HepG2 (cell line): ENCODE measurements around the gene EEFSEC. TPM values are rescaled to one million over a fixed set of nuclear protein-coding genes. Genes with fewer than 3 reads are reported as not detected.
A peak's percentile ranks its signal among the peaks of the same experiment; 100 is the strongest.

Source experiments
- ATAC-seq: fragments of 200-7000 bp; cut with Tn5 transposase; 3 replicates; pipeline ENCODE4 v1.9.1; 2020; ENCODE audit warnings: mild to moderate bottlenecking, moderate library complexity
- BruUV-seq: library from RNA; stranded (reverse); fragments of 400-500 nt; replicated peaks from 2 replicates; lab custom pipeline; 2021; lab: Mats Ljungman, UMichigan
- CTCF ChIA-PET: fragments of 300-600 bp; formaldehyde crosslinking; extraction: SDS; loops from one replicate; lab custom pipeline; 2021; ENCODE audit warnings: low total read pairs, inconsistent platforms, low intra/inter-chr PET ratio; lab: Yijun Ruan, JAX
- POLR2A ChIA-PET: fragments of 350-600 bp; sonication (Branson Sonifier 250); formaldehyde crosslinking; loops from one replicate; lab custom pipeline; 2020; ENCODE audit warnings: antibody characterized with exemption, inconsistent platforms; lab: Yijun Ruan, JAX
- DNase-seq: peaks from one replicate; pipeline ENCODE4 v3.0.0-alpha.2; 2015; ENCODE audit warnings: low spot score
- FAIRE-seq: peaks from 3 replicates; lab custom pipeline; 2011; peaks lifted over from hg19 to GRCh38; lab: Jason Lieb, UNC
- H2AFZ ChIP-seq: one replicate; pipeline ENCODE4 v1.6.1; 2011; ENCODE audit warnings: low read length, inconsistent platforms
- H3K27ac ChIP-seq: fragments of 300-600 bp; 3 replicates; pipeline ENCODE4 v1.8.0; 2011; ENCODE audit warnings: mixed run types, mild to moderate bottlenecking, mixed read lengths, low read length, inconsistent platforms; ENCODE audit not compliant: insufficient read depth; ENCODE audit errors: extremely low read length
- H3K27me3 ChIP-seq, 2 experiments: fragments of 200-600 bp in 1 of 2; 2 replicates in 1 of 2; 3 replicates in 1 of 2; pipeline versions ENCODE4 v1.6.0 to v1.8.0; 2011; ENCODE audit warnings: low read length in 2 of 2, mild to moderate bottlenecking in 2 of 2, moderate library complexity in 2 of 2, inconsistent platforms in 1 of 2; ENCODE audit not compliant: insufficient read depth in 2 of 2, control insufficient read depth in 1 of 2
- H3K36me3 ChIP-seq, 2 experiments: fragments of 200-600 bp in 1 of 2; replicated peaks in 1 of 2; 2 replicates in 1 of 2; 3 replicates in 1 of 2; pipeline versions ENCODE4 v1.5.1 to v1.8.0; 2011; ENCODE audit warnings: low read length in 2 of 2, inconsistent platforms in 1 of 2; ENCODE audit not compliant: insufficient read depth in 2 of 2, control insufficient read depth in 1 of 2
- H3K4me1 ChIP-seq: 2 replicates; pipeline ENCODE4 v1.5.1; 2012; ENCODE audit warnings: low read length, inconsistent platforms; ENCODE audit not compliant: insufficient read depth
- H3K4me2 ChIP-seq: 2 replicates; pipeline ENCODE4 v1.6.0; 2011; ENCODE audit warnings: low read depth, low read length, inconsistent platforms
- H3K4me3 ChIP-seq, 3 experiments: fragments of 200-600 bp in 1 of 3; sonication (generic), shearing (Covaris generic) in 1 of 3; replicated peaks in 1 of 3; 2 replicates each; pipeline ENCODE4 v1.5.1; 2011 to 2016; ENCODE audit warnings: low read length in 3 of 3, inconsistent platforms in 2 of 3, low read depth in 2 of 3, mild to moderate bottlenecking in 2 of 3, control low read depth in 1 of 3, mixed read lengths in 1 of 3; ENCODE audit not compliant: insufficient read depth in 1 of 3
- H3K79me2 ChIP-seq: one replicate; pipeline ENCODE4 v1.6.1; 2011; ENCODE audit warnings: low read length, inconsistent platforms; ENCODE audit not compliant: insufficient read depth
- H3K9ac ChIP-seq: 2 replicates; pipeline ENCODE4 v1.6.0; 2011; ENCODE audit warnings: mild to moderate bottlenecking, low read depth, low read length, inconsistent platforms; ENCODE audit not compliant: insufficient read depth
- H3K9me3 ChIP-seq: 2 replicates; pipeline ENCODE4 v1.5.1; 2012; ENCODE audit warnings: mild to moderate bottlenecking, low read length
- H4K20me1 ChIP-seq: 2 replicates; pipeline ENCODE4 v1.6.0; 2011; ENCODE audit warnings: inconsistent platforms, mild to moderate bottlenecking, low read length, moderate library complexity; ENCODE audit not compliant: insufficient read depth
- CSRNP1 ChIP-seq: sonication (generic); formaldehyde crosslinking; IDR thresholded peaks from 2 replicates; pipeline ENCODE4 v1.8.1; 2023; ENCODE audit warnings: mild to moderate bottlenecking, missing genetic modification reagents
- NFKB2 ChIP-seq: sonication (generic); formaldehyde crosslinking; IDR thresholded peaks from 2 replicates; pipeline ENCODE4 v1.4.0; 2020; ENCODE audit warnings: missing genetic modification reagents, borderline replicate concordance
- PITX1 ChIP-seq: sonication (generic); formaldehyde crosslinking; IDR thresholded peaks from 2 replicates; pipeline ENCODE4 v1.5.1; 2020; ENCODE audit warnings: mild to moderate bottlenecking, missing genetic modification reagents
- RFXAP ChIP-seq: sonication (generic); formaldehyde crosslinking; IDR thresholded peaks from 2 replicates; pipeline ENCODE4 v1.4.0; 2020; ENCODE audit warnings: missing genetic modification reagents, borderline replicate concordance
- WGBS: methylation state at CpG from one replicate; pipeline ENCODE4 v1.1.6; 2017; ENCODE audit warnings: low lambda C conversion rate; 5-methylcytosine and 5-hydroxymethylcytosine counted together
- in situ Hi-C: cut with HindIII; loops from 2 replicates; pipeline ENCODE4 v1.10.0; 2017; ENCODE audit warnings: low pct_unique_long_range_greater_than_20kb; ENCODE audit not compliant: extremely low pct_ligation_motif_present
- intact Hi-C: fragments of 100-400 bp; cut with micrococcal nuclease; formaldehyde crosslinking; loops from one replicate; pipeline ENCODE4 v1.10.0; 2022; ENCODE audit not compliant: unreplicated experiment
- polyA plus RNA-seq, 8 experiments: library from polyadenylated mRNA; depleted of rRNA in 3 of 8; stranded (reverse) in 7 of 8; unstranded in 1 of 8; fragments of >200 nt; fragmentation: Illumina TruSeq in 4 of 8; extraction: Trizol in 4 of 8; gene quantifications; 2 replicates each; pipeline versions ENCODE4 v1.2.1 to v1.2.3, GENCODE V29; 2011 to 2016; ENCODE audit warnings: low read depth in 4 of 8, missing spikeins in 1 of 8, mixed read lengths in 1 of 8; ENCODE audit not compliant: insufficient read depth in 1 of 8
- total RNA-seq, 5 experiments: library from RNA; depleted of rRNA; stranded (reverse); fragments of >200 nt; fragmentation: Illumina TruSeq; extraction: Trizol; gene quantifications; 2 replicates each; pipeline ENCODE4 v1.2.3, GENCODE V29; 2016; ENCODE audit warnings: low read depth in 1 of 5
- TF ChIP-seq, protein P1 (sequence below): sonication (generic); formaldehyde crosslinking; IDR thresholded peaks from 2 replicates; pipeline ENCODE4 v1.8.0; 2022; ENCODE audit warnings: missing genetic modification reagents, mild to moderate bottlenecking, inconsistent platforms, borderline replicate concordance
- TF ChIP-seq, protein P2 (sequence below): sonication (generic); formaldehyde crosslinking; IDR thresholded peaks from 2 replicates; pipeline ENCODE4 v1.5.0; 2020; ENCODE audit warnings: missing genetic modification reagents

The EEFSEC gene
- total and polyA plus RNA-seq, 2 of the 13 experiments (the other 11 are each of a cell fraction or from before 2014, with no cell fraction given): 6.4 to 24.2 TPM

DNA sequence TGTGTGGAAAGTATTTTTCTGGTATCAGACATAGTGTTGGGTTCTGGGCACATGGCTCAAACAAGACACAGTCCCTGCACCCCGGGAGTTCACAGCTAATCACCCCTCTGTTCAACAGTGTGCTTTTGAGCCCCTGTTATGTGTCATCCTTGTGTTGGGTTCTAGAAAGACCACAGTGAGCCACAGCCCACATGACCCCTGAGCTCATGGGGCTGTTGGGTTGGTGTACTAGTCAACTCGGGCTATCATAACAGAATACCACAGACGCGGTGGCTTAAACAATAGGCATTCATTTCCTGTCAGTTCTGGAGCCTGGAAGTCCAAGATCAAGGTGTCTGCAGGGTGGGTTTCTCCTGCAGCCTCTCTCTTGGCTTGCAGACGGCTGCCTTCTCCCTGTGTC is 213.4 kb downstream of the EEFSEC start:
- in situ Hi-C loops: no loop called here
- Histone ChIP-seq H3K9me3 (no peaks in the 10 kb centered on the region), H3K9ac (no peak overlapping the region), H3K79me2 (no peaks in the 10 kb centered on the region), H3K4me3 (no peak overlapping the region), H3K27me3 (no peaks in the 10 kb centered on the region), H2AFZ (no peak overlapping the region), H3K4me2 (no peak overlapping the region), H3K27ac (no peak overlapping the region), H3K4me1 (peaks cover 26% of the 10 kb centered on the region), H4K20me1 (no peaks in the 10 kb centered on the region), H3K36me3 (peaks cover 11 to 23% of the 10 kb centered on the region in 2 experiments)
- CTCF ChIA-PET: no interaction called here
- intact Hi-C loops: no loop called here
- FAIRE-seq (no peak), ATAC-seq (no peak), DNase-seq (peak; percentile 20)
- POLR2A ChIA-PET: no interaction called here
- TF ChIP-seq CSRNP1 (CRISPR knock-in tag) (no peak), PITX1 (CRISPR knock-in tag) (no peak), NFKB2 (CRISPR knock-in tag) (no peak), RFXAP (CRISPR knock-in tag) (no peak)
- TF ChIP-seq, protein P1, sequence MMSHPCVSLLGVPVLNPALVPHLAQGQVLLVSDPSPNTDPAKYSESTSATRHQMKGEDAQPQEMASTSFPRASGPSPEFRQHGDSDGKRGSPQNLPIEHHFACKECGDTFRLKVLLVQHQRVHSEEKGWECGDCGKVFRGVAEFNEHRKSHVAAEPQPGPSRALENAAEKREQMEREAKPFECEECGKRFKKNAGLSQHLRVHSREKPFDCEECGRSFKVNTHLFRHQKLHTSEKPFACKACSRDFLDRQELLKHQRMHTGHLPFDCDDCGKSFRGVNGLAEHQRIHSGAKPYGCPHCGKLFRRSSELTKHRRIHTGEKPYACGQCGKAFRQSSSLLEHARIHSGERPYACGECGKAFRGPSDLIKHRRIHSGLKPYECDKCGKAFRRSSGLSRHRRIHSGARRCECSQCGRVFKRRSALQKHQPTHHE (CRISPR knock-in tag): no peak
- TF ChIP-seq, protein P2, sequence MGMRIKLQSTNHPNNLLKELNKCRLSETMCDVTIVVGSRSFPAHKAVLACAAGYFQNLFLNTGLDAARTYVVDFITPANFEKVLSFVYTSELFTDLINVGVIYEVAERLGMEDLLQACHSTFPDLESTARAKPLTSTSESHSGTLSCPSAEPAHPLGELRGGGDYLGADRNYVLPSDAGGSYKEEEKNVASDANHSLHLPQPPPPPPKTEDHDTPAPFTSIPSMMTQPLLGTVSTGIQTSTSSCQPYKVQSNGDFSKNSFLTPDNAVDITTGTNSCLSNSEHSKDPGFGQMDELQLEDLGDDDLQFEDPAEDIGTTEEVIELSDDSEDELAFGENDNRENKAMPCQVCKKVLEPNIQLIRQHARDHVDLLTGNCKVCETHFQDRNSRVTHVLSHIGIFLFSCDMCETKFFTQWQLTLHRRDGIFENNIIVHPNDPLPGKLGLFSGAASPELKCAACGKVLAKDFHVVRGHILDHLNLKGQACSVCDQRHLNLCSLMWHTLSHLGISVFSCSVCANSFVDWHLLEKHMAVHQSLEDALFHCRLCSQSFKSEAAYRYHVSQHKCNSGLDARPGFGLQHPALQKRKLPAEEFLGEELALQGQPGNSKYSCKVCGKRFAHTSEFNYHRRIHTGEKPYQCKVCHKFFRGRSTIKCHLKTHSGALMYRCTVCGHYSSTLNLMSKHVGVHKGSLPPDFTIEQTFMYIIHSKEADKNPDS (CRISPR knock-in tag): no peak
- BruUV-seq: no TSS peak
- 71% methylated on average over 5 of the region's 5 CpGs for WGBS
